Measurements from ENCODE around the gene UNKL.

UNKL gene

GRCh38 chr16:1453316-1453715, 38.8 kb upstream of the UNKL start:
- H3K27me3 ChIP-seq (ENCODE audit: insufficient read depth, low read length, poor library complexity) = no peaks in the 10 kb centered on the region
- H3K4me2 ChIP-seq (ENCODE audit: insufficient read depth, low read length) = no peak overlapping the region
- H3K79me2 ChIP-seq (ENCODE audit: insufficient read depth, low read length) = no peaks in the 10 kb centered on the region
- H3K4me1 ChIP-seq (ENCODE audit: insufficient read depth, low read length) = no peaks in the 10 kb centered on the region
- H3K9ac ChIP-seq (ENCODE audit: low read depth, low read length) = no peak overlapping the region
- H3K27ac ChIP-seq (ENCODE audit: low read length) = no peak overlapping the region
- peaks cover 8% of the 10 kb centered on the region; the same call in 1 of the 2 replicates for H4K20me1 ChIP-seq (ENCODE audit: insufficient read depth, low read length)
- H3K9me3 ChIP-seq (ENCODE audit: insufficient read depth, low read length, severe bottlenecking) = no peaks in the 10 kb centered on the region
- no peak for DNase-seq
- TF ChIP-seq CTCF (IDR thresholded peaks at IDR 0.05; ENCODE audit: borderline replicate concordance, extremely low read depth, low read length, poor library complexity, severe bottlenecking) (no peak), EZH2 (IDR thresholded peaks at IDR 0.05; ENCODE audit: borderline replicate concordance, low read depth, low read length, severe bottlenecking) (no peak)
- no peak overlapping the region for H2AFZ ChIP-seq (ENCODE audit: low read depth, low read length)
- H3K36me3 ChIP-seq (ENCODE audit: insufficient read depth, low read length) = peaks cover 83% of the 10 kb centered on the region
- no peak overlapping the region for H3K4me3 ChIP-seq (ENCODE audit: low read depth in 1 of 2, low read length in 2 of 2)
- no peak for ATAC-seq (ENCODE audit: insufficient read depth, low read depth)

- Histone ChIP-seq H4K20me1 (ENCODE audit: insufficient read depth, low read length) (peaks cover 11% of the 10 kb centered on the region; the same call in 1 of the 2 replicates), H3K27ac (ENCODE audit: low read length) (no peak overlapping the region), H2AFZ (ENCODE audit: low read depth, low read length) (no peak overlapping the region), H3K27me3 (ENCODE audit: insufficient read depth, low read length, poor library complexity) (no peaks in the 10 kb centered on the region), H3K36me3 (ENCODE audit: insufficient read depth, low read length) (peaks cover 85% of the 10 kb centered on the region), H3K79me2 (ENCODE audit: insufficient read depth, low read length) (no peaks in the 10 kb centered on the region), H3K9me3 (ENCODE audit: insufficient read depth, low read length, severe bottlenecking) (no peaks in the 10 kb centered on the region), H3K4me2 (ENCODE audit: insufficient read depth, low read length) (no peak overlapping the region), H3K4me1 (ENCODE audit: insufficient read depth, low read length) (no peaks in the 10 kb centered on the region), H3K4me3 (ENCODE audit: low read depth in 1 of 2, low read length in 2 of 2) (no peak overlapping the region), H3K9ac (ENCODE audit: low read depth, low read length) (no peak overlapping the region)
- ATAC-seq (ENCODE audit: insufficient read depth, low read depth) (no peak), DNase-seq (no peak)
- no peak for TF ChIP-seq EZH2 (IDR thresholded peaks at IDR 0.05; ENCODE audit: borderline replicate concordance, low read depth, low read length, severe bottlenecking)
- TF ChIP-seq CTCF (IDR thresholded peaks at IDR 0.05; ENCODE audit: borderline replicate concordance, extremely low read depth, low read length, poor library complexity, severe bottlenecking) = no peak
Observed at GRCh38 chr16:1452530-1452929, 38.0 kb upstream of the UNKL start.

- H3K4me1 ChIP-seq (ENCODE audit: insufficient read depth, low read length) = no peaks in the 10 kb centered on the region
- H3K4me2 ChIP-seq (ENCODE audit: insufficient read depth, low read length) = no peak overlapping the region
- H3K9ac ChIP-seq (ENCODE audit: low read depth, low read length) = no peak overlapping the region
- H3K4me3 ChIP-seq (ENCODE audit: low read depth in 1 of 2, low read length in 2 of 2) = no peak overlapping the region
- no peak overlapping the region for H2AFZ ChIP-seq (ENCODE audit: low read depth, low read length)
- no peak for TF ChIP-seq EZH2 (IDR thresholded peaks at IDR 0.05; ENCODE audit: borderline replicate concordance, low read depth, low read length, severe bottlenecking)
- peaks cover 85% of the 10 kb centered on the region for H3K36me3 ChIP-seq (ENCODE audit: insufficient read depth, low read length)
- H3K27ac ChIP-seq (ENCODE audit: low read length) = no peak overlapping the region
- H3K79me2 ChIP-seq (ENCODE audit: insufficient read depth, low read length) = no peaks in the 10 kb centered on the region
- no peaks in the 10 kb centered on the region for H3K27me3 ChIP-seq (ENCODE audit: insufficient read depth, low read length, poor library complexity)
- ATAC-seq (ENCODE audit: insufficient read depth, low read depth) (no peak; the same call in 2 of the 3 replicates), DNase-seq (no peak)
- H4K20me1 ChIP-seq (ENCODE audit: insufficient read depth, low read length) = peaks cover 11% of the 10 kb centered on the region; the same call in 1 of the 2 replicates
- no peaks in the 10 kb centered on the region for H3K9me3 ChIP-seq (ENCODE audit: insufficient read depth, low read length, severe bottlenecking)
Observed at GRCh38 chr16:1451702-1452392, 37.3 kb upstream of the UNKL start.

GRCh38 chr16:1450841-1451240, 36.3 kb upstream of the UNKL start:
- no peaks in the 10 kb centered on the region for H3K79me2 ChIP-seq (ENCODE audit: insufficient read depth, low read length)
- no peaks in the 10 kb centered on the region for H3K4me1 ChIP-seq (ENCODE audit: insufficient read depth, low read length)
- peaks cover 90% of the 10 kb centered on the region for H3K36me3 ChIP-seq (ENCODE audit: insufficient read depth, low read length)
- ATAC-seq (ENCODE audit: insufficient read depth, low read depth) (no peak), DNase-seq (no peak)
- H2AFZ ChIP-seq (ENCODE audit: low read depth, low read length) = no peak overlapping the region
- H3K27me3 ChIP-seq (ENCODE audit: insufficient read depth, low read length, poor library complexity) = no peaks in the 10 kb centered on the region
- no peak overlapping the region for H3K27ac ChIP-seq (ENCODE audit: low read length)
- no peak overlapping the region for H3K4me2 ChIP-seq (ENCODE audit: insufficient read depth, low read length)
- no peak overlapping the region for H3K9ac ChIP-seq (ENCODE audit: low read depth, low read length)
- H3K9me3 ChIP-seq (ENCODE audit: insufficient read depth, low read length, severe bottlenecking) = no peaks in the 10 kb centered on the region
- no peak for TF ChIP-seq EZH2 (IDR thresholded peaks at IDR 0.05; ENCODE audit: borderline replicate concordance, low read depth, low read length, severe bottlenecking)
- no peak for TF ChIP-seq CTCF (IDR thresholded peaks at IDR 0.05; ENCODE audit: borderline replicate concordance, extremely low read depth, low read length, poor library complexity, severe bottlenecking)
- H4K20me1 ChIP-seq (ENCODE audit: insufficient read depth, low read length) = peaks cover 11% of the 10 kb centered on the region; the same call in 1 of the 2 replicates
- H3K4me3 ChIP-seq (ENCODE audit: low read depth in 1 of 2, low read length in 2 of 2) = no peak overlapping the region
